ENCODE data around the gene IL23A.
"Not testable (repeated sequence)": the region's sequence is repeated elsewhere in the genome, so short reads cannot be mapped to it uniquely, and the experiment has no call there.

IL23A gene

GRCh38 chr12:56304872-56305590 lies 33.7 kb upstream of the IL23A start:
- Histone ChIP-seq H3K4me3 (ENCODE audit: insufficient read depth, low read depth, low read length) (no peak overlapping the region), H3K36me3 (ENCODE audit: control insufficient read depth, insufficient read depth, low read length) (peaks cover 17% of the 10 kb centered on the region), H3K9me3 (ENCODE audit: control insufficient read depth, low read length) (no peaks in the 10 kb centered on the region), H3K27ac (ENCODE audit: insufficient read depth, low read depth, low read length, poor library complexity, severe bottlenecking) (no peak overlapping the region), H3K4me1 (ENCODE audit: control insufficient read depth, insufficient read depth, low read length) (no peaks in the 10 kb centered on the region), H3K27me3 (ENCODE audit: control insufficient read depth, insufficient read depth, low read length, poor library complexity, severe bottlenecking) (no peaks in the 10 kb centered on the region)
- WGBS, 2 experiments = 92 to 93% methylated on average over 7 to 8 of the region's 8 CpGs

- no peaks in the 10 kb centered on the region for H3K9me3 ChIP-seq (ENCODE audit: control insufficient read depth, low read length)
- no peak overlapping the region for H3K27ac ChIP-seq (ENCODE audit: insufficient read depth, low read depth, low read length, poor library complexity, severe bottlenecking)
- H3K4me3 ChIP-seq (ENCODE audit: insufficient read depth, low read depth, low read length) = no peak overlapping the region
- peaks cover 20% of the 10 kb centered on the region for H3K36me3 ChIP-seq (ENCODE audit: control insufficient read depth, insufficient read depth, low read length)
- H3K4me1 ChIP-seq (ENCODE audit: control insufficient read depth, insufficient read depth, low read length) = no peaks in the 10 kb centered on the region
- WGBS, 2 experiments = 94 to 96% methylated on average over 6 of the region's 7 CpGs
- no peaks in the 10 kb centered on the region for H3K27me3 ChIP-seq (ENCODE audit: control insufficient read depth, insufficient read depth, low read length, poor library complexity, severe bottlenecking)
These were observed 31.3 kb upstream of the IL23A start for GRCh38 chr12:56307221-56307965.

- no peak overlapping the region for H3K27ac ChIP-seq (ENCODE audit: insufficient read depth, low read depth, low read length, poor library complexity, severe bottlenecking)
- H3K4me1 ChIP-seq (ENCODE audit: control insufficient read depth, insufficient read depth, low read length) = no peaks in the 10 kb centered on the region
- no peaks in the 10 kb centered on the region for H3K27me3 ChIP-seq (ENCODE audit: control insufficient read depth, insufficient read depth, low read length, poor library complexity, severe bottlenecking)
- H3K36me3 ChIP-seq (ENCODE audit: control insufficient read depth, insufficient read depth, low read length) = peaks cover 20% of the 10 kb centered on the region
- H3K4me3 ChIP-seq (ENCODE audit: insufficient read depth, low read depth, low read length) = no peak overlapping the region
- H3K9me3 ChIP-seq (ENCODE audit: control insufficient read depth, low read length) = no peaks in the 10 kb centered on the region
- 94 to 96% methylated on average over 3 of the region's 3 CpGs for WGBS, 2 experiments
These were observed 30.0 kb upstream of the IL23A start for GRCh38 chr12:56308714-56309113.

GRCh38 chr12:56311003-56311402 lies 27.7 kb upstream of the IL23A start:
- Histone ChIP-seq H3K27me3 (ENCODE audit: control insufficient read depth, insufficient read depth, low read length, poor library complexity, severe bottlenecking) (no peaks in the 10 kb centered on the region), H3K36me3 (ENCODE audit: control insufficient read depth, insufficient read depth, low read length) (peaks cover 20% of the 10 kb centered on the region), H3K4me3 (ENCODE audit: insufficient read depth, low read depth, low read length) (no peak overlapping the region), H3K27ac (ENCODE audit: insufficient read depth, low read depth, low read length, poor library complexity, severe bottlenecking) (no peak overlapping the region), H3K4me1 (ENCODE audit: control insufficient read depth, insufficient read depth, low read length) (peaks cover 5% of the 10 kb centered on the region), H3K9me3 (ENCODE audit: control insufficient read depth, low read length) (no peaks in the 10 kb centered on the region)
- 96 to 97% methylated on average over 12 of the region's 12 CpGs for WGBS, 2 experiments

DNA sequence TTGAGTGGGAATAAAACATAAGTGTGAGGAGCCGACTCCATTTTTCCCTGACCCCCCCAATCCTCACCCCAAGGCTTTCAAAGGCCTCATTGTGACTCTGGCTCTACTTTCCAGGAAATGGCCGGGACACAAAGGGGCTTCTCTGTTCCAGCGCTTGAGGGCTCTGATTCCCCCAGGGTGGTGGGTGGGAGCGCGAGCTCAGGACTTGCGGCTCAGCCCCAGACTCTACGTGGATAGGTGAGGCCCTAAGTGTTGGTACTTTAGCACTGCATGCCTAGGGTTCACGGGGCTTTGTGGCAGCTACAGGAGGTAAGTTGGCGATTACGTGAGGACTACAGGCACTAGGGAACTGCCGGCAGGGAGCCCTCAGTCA lies 23.4 kb upstream of the IL23A start:
- Histone ChIP-seq H3K27me3 (ENCODE audit: control insufficient read depth, insufficient read depth, low read length, poor library complexity, severe bottlenecking) (no peaks in the 10 kb centered on the region), H3K4me1 (ENCODE audit: control insufficient read depth, insufficient read depth, low read length) (peaks cover 5% of the 10 kb centered on the region), H3K4me3 (ENCODE audit: insufficient read depth, low read depth, low read length) (peak overlapping the region; percentile 88), H3K27ac (ENCODE audit: insufficient read depth, low read depth, low read length, poor library complexity, severe bottlenecking) (peak overlapping the region; percentile 81), H3K36me3 (ENCODE audit: control insufficient read depth, insufficient read depth, low read length) (peaks cover 4% of the 10 kb centered on the region), H3K9me3 (ENCODE audit: control insufficient read depth, low read length) (no peaks in the 10 kb centered on the region)
- 6 to 7% methylated on average over 11 of the region's 11 CpGs for WGBS, 2 experiments

- Histone ChIP-seq H3K27me3 (ENCODE audit: control insufficient read depth, insufficient read depth, low read length, poor library complexity, severe bottlenecking) (no peaks in the 10 kb centered on the region), H3K36me3 (ENCODE audit: control insufficient read depth, insufficient read depth, low read length) (no peaks in the 10 kb centered on the region), H3K4me1 (ENCODE audit: control insufficient read depth, insufficient read depth, low read length) (peaks cover 5% of the 10 kb centered on the region), H3K27ac (ENCODE audit: insufficient read depth, low read depth, low read length, poor library complexity, severe bottlenecking) (peak within 1 kb of the TSS; percentile 81), H3K9me3 (ENCODE audit: control insufficient read depth, low read length) (no peaks in the 10 kb centered on the region), H3K4me3 (ENCODE audit: insufficient read depth, low read depth, low read length) (peak within 1 kb of the TSS; percentile 88)
- WGBS, 2 experiments = 0% methylated on average over 62 of the region's 62 CpGs
These were observed 22.8 kb upstream of the IL23A start, which contains the start of gene CNPY2 for GRCh38 chr12:56315622-56316473. TSS of gene CNPY2 (minus strand) at chr12:56315988. CDS start at chr12:56315217, 771 bp downstream.

DNA sequence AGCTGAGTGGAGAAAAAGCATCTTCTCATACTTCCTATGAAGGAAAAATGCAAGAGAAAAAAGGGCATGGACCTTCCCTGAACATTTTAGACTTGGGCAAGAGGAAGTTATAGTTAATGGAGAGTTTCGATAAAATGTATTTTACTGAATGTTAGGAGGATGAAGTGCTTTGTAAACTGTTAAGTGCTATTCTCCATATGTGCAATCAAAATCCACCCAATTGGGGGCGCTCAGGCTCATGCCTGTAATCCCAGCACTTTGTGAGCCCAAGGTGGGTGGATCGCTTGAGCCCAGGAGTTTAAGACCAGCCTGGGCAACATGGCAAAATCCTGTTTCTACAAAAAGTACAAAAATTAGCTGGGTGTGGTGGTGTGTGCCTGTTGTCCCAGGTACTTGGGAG lies 21.0 kb upstream of the IL23A start:
- Histone ChIP-seq H3K36me3 (ENCODE audit: control insufficient read depth, insufficient read depth, low read length) (peaks cover 9% of the 10 kb centered on the region), H3K27me3 (ENCODE audit: control insufficient read depth, insufficient read depth, low read length, poor library complexity, severe bottlenecking) (no peaks in the 10 kb centered on the region), H3K27ac (ENCODE audit: insufficient read depth, low read depth, low read length, poor library complexity, severe bottlenecking) (no peak overlapping the region), H3K4me3 (ENCODE audit: insufficient read depth, low read depth, low read length) (no peak overlapping the region), H3K9me3 (ENCODE audit: control insufficient read depth, low read length) (no peaks in the 10 kb centered on the region), H3K4me1 (ENCODE audit: control insufficient read depth, insufficient read depth, low read length) (peaks cover 5% of the 10 kb centered on the region)
- 81 to 84% methylated on average over 3 of the region's 3 CpGs for WGBS, 2 experiments

DNA sequence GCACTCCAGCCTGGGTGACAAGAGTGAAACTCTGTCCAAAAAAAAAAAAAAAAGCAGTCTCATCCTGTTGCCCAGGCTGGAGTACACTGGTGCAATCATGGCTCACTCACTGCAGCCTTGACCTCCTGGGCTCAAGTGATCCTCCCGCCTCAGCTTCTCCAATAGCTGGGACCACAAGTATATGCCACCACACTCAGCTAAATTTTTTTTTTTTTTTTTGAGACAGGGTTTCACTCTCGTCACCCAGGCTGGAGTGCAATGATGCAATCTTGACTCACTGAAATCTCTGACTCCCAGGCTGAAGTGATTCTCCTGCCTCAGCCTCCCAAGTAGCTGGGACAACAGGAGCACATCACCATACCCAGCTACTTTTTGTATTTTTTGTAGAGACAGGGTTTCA lies 17.7 kb upstream of the IL23A start:
- Histone ChIP-seq H3K9me3 (ENCODE audit: control insufficient read depth, low read length) (no peaks in the 10 kb centered on the region), H3K4me1 (ENCODE audit: control insufficient read depth, insufficient read depth, low read length) (no peaks in the 10 kb centered on the region), H3K4me3 (ENCODE audit: insufficient read depth, low read depth, low read length) (no peak overlapping the region), H3K36me3 (ENCODE audit: control insufficient read depth, insufficient read depth, low read length) (peaks cover 20% of the 10 kb centered on the region), H3K27ac (ENCODE audit: insufficient read depth, low read depth, low read length, poor library complexity, severe bottlenecking) (no peak overlapping the region), H3K27me3 (ENCODE audit: control insufficient read depth, insufficient read depth, low read length, poor library complexity, severe bottlenecking) (no peaks in the 10 kb centered on the region)
- WGBS, 2 experiments = 94 to 96% methylated on average over 2 of the region's 2 CpGs

DNA sequence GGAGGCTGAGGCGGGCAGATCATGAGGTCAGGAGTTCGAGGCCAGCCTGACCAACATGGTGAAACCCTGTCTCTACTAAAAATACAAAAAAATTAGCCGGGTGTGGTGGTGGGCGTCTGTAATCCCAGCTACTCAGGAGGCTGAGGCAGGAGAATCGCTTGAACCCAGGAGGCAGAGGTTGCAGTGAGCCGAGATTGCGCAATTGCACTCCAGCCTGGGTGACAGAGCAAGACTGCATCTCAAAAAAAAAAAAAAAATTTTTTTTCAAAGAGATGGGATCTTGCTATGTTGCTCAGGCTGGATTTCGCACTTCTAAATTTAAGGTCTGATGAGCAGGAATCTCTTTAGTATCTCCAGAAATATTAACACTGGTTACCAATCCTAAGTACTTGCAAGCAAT lies 17.1 kb upstream of the IL23A start:
- WGBS, 2 experiments = 97 to 98% methylated on average over 8 of the region's 8 CpGs

DNA sequence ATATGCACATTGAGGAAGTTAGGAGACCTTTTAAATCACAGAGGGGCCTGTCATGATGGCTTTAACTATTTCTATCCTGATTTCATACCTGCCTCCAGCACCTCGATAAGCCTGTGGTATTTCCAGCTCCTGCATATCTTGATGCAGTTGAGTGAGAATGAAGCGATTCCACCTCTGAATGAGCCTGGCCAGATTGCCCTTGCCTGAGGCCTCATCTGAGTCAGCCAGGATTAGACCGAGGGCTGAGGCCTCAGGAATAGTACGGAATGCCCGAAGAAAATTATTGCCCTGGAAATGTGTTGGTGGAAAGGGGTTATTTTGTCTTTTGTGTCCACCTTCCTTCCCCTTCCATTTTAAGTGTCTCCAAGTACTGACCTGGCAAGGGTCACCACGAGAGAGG lies 14.5 kb upstream of the IL23A start:
- H3K27me3 ChIP-seq (ENCODE audit: control insufficient read depth, insufficient read depth, low read length, poor library complexity, severe bottlenecking) = no peaks in the 10 kb centered on the region
- no peak overlapping the region for H3K27ac ChIP-seq (ENCODE audit: insufficient read depth, low read depth, low read length, poor library complexity, severe bottlenecking)
- H3K9me3 ChIP-seq (ENCODE audit: control insufficient read depth, low read length) = no peaks in the 10 kb centered on the region
- peaks cover 30% of the 10 kb centered on the region for H3K36me3 ChIP-seq (ENCODE audit: control insufficient read depth, insufficient read depth, low read length)
- H3K4me1 ChIP-seq (ENCODE audit: control insufficient read depth, insufficient read depth, low read length) = no peaks in the 10 kb centered on the region
- WGBS, 2 experiments = 95 to 96% methylated on average over 6 of the region's 6 CpGs
- no peak overlapping the region for H3K4me3 ChIP-seq (ENCODE audit: insufficient read depth, low read depth, low read length)

More for the DNA sequence above, 17.1 kb upstream of the IL23A start:
- H3K4me1 ChIP-seq (ENCODE audit: control insufficient read depth, insufficient read depth, low read length); H3K27ac ChIP-seq (ENCODE audit: insufficient read depth, low read depth, low read length, poor library complexity, severe bottlenecking); H3K4me3 ChIP-seq (ENCODE audit: insufficient read depth, low read depth, low read length); H3K9me3 ChIP-seq (ENCODE audit: control insufficient read depth, low read length); H3K27me3 ChIP-seq (ENCODE audit: control insufficient read depth, insufficient read depth, low read length, poor library complexity, severe bottlenecking): not testable (repeated sequence)
- peaks cover 23% of the 10 kb centered on the region for H3K36me3 ChIP-seq (ENCODE audit: control insufficient read depth, insufficient read depth, low read length)

All from ectodermal cell (in vitro differentiated cells).